Measurements from ENCODE around the gene MLLT10.

DNA sequence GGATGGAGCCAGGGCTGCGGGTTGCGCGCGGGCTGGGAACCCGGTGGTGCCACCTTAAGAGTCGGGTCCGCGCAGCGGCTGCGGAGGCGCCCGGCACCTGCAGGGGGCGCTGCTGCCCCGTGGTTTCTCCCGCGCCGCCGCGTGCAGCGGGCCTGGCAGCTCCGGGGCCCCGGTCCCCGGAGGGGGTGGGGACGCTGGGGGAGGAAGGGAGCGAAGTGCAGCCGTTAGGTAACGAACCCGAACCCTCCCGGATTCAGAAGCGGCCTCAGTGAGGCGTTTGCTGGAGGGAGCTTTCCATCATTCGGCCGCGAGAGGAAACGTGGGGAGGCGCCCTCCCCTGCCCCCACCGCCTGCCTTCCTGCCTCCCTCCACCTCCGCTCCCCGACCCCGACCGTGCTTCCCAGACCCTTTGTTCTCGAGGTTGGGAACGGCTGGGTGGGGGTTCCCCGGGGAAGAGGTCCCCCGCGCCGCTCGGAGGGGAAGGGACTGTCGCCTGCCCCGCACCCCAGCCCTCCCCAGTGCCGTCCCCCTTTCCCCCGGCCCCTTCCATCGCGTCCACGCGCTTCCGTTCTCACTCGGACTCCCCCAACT, 38.2 kb upstream of the MLLT10 start:
- TF ChIP-seq, protein P1, sequence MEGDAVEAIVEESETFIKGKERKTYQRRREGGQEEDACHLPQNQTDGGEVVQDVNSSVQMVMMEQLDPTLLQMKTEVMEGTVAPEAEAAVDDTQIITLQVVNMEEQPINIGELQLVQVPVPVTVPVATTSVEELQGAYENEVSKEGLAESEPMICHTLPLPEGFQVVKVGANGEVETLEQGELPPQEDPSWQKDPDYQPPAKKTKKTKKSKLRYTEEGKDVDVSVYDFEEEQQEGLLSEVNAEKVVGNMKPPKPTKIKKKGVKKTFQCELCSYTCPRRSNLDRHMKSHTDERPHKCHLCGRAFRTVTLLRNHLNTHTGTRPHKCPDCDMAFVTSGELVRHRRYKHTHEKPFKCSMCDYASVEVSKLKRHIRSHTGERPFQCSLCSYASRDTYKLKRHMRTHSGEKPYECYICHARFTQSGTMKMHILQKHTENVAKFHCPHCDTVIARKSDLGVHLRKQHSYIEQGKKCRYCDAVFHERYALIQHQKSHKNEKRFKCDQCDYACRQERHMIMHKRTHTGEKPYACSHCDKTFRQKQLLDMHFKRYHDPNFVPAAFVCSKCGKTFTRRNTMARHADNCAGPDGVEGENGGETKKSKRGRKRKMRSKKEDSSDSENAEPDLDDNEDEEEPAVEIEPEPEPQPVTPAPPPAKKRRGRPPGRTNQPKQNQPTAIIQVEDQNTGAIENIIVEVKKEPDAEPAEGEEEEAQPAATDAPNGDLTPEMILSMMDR (IDR thresholded peaks at IDR 0.05) = peak; percentile 71 to 99 (median 92)
- TF ChIP-seq POLR2A (IDR thresholded peaks at IDR 0.05) = peak in 1 of 2 donors; percentile 77

Data from adrenal gland (tissue), 5 donors.